ENCODE data around the gene HSD17B4. TPM values are rescaled to one million over a fixed set of nuclear protein-coding genes. Genes with fewer than 3 reads are reported as not detected.
A peak's percentile ranks its signal among the peaks of the same experiment; 100 is the strongest.

The HSD17B4 gene
- total RNA-seq, 1 experiment from 2014 or later: 362 TPM

- H3K27me3 Mint-ChIP-seq (ENCODE audit: low read depth): no peaks in the 10 kb centered on the region
- TF ChIP-seq PRDM15 (CRISPR knock-in tag; IDR thresholded peaks at IDR 0.05) (no peak), JUN (CRISPR knock-in tag; IDR thresholded peaks at IDR 0.05) (no peak), AR (CRISPR knock-in tag; IDR thresholded peaks at IDR 0.05) (no peak), ZNF532 (CRISPR knock-in tag; IDR thresholded peaks at IDR 0.05; ENCODE audit: borderline replicate concordance) (no peak), ARID4B (CRISPR knock-in tag; IDR thresholded peaks at IDR 0.05; ENCODE audit: borderline replicate concordance) (no peak), MAX (CRISPR knock-in tag; IDR thresholded peaks at IDR 0.05) (no peak), CDX4 (CRISPR knock-in tag; IDR thresholded peaks at IDR 0.05; ENCODE audit: borderline replicate concordance) (no peak), ATF6 (CRISPR knock-in tag; IDR thresholded peaks at IDR 0.05) (no peak), STAT6 (CRISPR knock-in tag; conservative IDR thresholded peaks at IDR 0.05; ENCODE audit: low read depth) (no peak), ZNF263 (CRISPR knock-in tag; IDR thresholded peaks at IDR 0.05; ENCODE audit: low read depth) (no peak), ZNF121 (CRISPR knock-in tag; IDR thresholded peaks at IDR 0.05) (no peak), NFYB (CRISPR knock-in tag; conservative IDR thresholded peaks at IDR 0.05; ENCODE audit: low read depth) (no peak), IRF2 (CRISPR knock-in tag; IDR thresholded peaks at IDR 0.05; ENCODE audit: borderline replicate concordance, low read depth) (no peak), NR2C2 (CRISPR knock-in tag; IDR thresholded peaks at IDR 0.05) (no peak)
Observed at GRCh38 chr5:119529811-119530210, 77.5 kb downstream of the HSD17B4 start.

More at GRCh38 chr5:119529811-119530210, 77.5 kb downstream of the HSD17B4 start:
- H3K4me3 Mint-ChIP-seq: no peak overlapping the region
- no peaks in the 10 kb centered on the region for H3K9me3 Mint-ChIP-seq
- peaks cover 31% of the 10 kb centered on the region for H3K36me3 Mint-ChIP-seq
- DNase-seq (ENCODE audit: low spot score) (no peak), ATAC-seq (no peak)
- H3K4me1 Mint-ChIP-seq: peaks cover 16% of the 10 kb centered on the region
- ChIA-PET CTCF (no interaction called here), POLR2A (no interaction called here)
- H3K27ac Mint-ChIP-seq: peak overlapping the region; percentile 41; the same call in 1 of the 2 replicates

Measured in WTC11 (cell line).